ENCODE measurements around the gene SRMS.

Gene SRMS, protein sequence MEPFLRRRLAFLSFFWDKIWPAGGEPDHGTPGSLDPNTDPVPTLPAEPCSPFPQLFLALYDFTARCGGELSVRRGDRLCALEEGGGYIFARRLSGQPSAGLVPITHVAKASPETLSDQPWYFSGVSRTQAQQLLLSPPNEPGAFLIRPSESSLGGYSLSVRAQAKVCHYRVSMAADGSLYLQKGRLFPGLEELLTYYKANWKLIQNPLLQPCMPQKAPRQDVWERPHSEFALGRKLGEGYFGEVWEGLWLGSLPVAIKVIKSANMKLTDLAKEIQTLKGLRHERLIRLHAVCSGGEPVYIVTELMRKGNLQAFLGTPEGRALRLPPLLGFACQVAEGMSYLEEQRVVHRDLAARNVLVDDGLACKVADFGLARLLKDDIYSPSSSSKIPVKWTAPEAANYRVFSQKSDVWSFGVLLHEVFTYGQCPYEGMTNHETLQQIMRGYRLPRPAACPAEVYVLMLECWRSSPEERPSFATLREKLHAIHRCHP

DNA sequence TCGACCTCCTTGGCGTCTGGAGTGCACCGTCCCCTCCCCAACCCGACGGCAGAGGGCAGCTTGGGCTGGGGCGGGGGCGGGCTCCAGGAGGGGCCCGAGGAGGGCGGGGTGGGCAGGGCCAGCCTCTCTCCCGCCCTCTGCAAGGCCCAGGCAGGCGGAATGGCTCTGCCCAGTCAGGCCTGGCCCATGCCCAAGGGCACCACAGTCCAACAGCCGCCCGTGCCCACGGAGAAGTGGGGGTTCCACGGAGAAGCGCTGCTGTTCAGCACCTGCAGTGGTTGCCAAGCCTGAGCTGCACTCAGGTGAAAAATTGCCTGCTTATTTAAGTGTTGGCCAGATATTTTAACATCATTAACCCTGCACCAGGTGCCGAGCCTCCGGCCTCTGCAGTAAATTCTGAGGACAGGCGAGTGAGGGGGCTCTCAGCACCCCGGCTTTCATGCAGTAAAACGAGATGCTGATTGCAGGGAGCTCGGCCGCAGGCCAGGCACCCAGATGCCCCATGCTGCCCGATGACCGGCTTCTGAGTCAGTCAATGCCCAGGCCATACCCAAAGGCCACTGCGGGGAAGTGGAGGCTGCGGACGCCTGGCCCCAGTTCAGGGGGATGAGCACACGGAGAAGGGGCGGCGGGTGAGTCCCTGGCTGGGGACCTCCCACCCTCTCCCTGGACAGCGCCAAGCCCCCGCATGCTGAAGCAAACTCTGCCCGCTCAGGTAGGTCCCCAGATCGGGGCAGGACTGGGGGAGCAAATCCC lies at the start of gene SRMS:
Gene SRMS (minus strand): TSS at position 25 of the 756 bp plus-strand sequence. CDS start 286 bp downstream, outside the sequence.
- no peak for DNase-seq

DNA sequence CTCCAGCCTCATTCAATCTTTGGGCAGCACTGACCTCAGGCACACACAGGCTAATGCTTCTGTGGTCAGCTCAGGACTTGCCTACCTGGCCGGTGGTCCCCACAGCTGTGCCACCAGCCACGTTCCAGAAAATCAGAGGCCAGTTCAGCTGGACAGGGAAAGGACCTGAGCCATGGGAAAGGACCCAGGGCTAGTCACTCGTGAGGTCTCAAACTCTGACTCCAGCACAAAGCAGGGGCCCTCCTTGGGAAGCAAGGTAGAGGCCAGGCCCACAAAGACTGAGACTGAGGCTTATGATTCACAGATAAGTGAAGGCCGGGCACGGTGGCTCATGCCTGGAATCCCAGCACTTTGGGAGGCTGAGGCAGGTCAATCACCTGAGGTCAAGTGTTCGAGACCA lies 48.9 kb upstream of the SRMS start:
- DNase-seq: no peak

DNA sequence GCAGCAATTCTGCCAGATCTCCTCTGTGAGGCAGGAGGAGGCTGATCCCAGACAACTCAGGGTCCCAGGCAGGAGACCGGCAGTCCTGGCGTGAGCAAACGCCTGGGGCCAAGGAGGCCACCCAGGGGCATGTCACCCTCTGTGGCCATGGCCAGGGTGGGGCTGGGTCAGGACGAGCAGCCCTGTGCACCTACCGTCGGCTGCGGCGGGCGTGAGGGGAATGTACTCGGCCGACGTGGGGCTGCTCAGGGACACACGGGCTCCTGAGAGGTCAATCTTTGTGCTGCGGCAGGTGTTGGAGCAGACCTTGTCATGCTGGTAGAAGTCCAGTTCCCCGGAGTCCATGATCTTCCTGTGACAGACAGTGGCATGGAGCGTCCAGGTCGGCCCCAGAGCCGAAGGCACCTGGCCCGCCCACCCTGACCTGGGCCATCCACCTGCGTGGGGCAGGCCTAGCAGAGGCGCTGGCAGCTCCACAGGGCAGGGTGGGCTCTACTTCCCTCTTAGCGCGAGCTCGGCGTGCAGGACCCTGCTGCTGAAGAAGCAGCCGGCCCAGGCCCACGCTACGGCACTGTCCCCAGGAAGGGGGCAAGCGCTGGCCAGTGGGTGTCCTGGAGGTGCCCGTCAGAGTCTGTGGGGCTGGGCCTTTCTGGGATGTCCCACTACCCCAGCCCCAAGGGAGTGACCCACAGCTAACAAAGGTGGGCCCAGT lies 48.0 kb upstream of the SRMS start:
- no peak for DNase-seq

DNA sequence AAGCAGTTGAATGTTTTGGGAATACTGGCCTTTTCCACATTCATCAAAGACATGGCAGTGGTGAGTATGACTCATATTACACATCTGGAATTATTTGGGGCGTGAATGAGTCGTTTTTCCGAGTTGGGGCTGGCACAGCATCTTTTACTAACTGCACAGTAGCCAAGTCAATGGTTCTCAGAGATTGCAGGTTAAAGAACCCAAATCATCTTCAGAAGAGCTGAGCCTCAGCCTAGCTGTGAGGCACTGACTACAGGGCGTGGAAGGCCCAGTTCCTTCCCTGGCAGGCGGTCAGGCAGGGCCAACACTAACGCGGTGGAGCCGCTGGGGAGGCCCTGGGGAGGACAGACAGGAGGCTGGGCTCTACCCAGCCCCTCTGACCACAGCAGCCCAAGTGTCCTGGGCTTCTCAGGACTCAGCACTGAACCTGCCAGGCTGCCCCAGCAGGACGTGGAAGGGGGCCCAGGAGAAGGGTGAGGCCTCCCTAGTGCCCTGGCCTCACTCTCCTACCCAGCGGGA lies 46.6 kb upstream of the SRMS start:
- DNase-seq: no peak

DNA sequence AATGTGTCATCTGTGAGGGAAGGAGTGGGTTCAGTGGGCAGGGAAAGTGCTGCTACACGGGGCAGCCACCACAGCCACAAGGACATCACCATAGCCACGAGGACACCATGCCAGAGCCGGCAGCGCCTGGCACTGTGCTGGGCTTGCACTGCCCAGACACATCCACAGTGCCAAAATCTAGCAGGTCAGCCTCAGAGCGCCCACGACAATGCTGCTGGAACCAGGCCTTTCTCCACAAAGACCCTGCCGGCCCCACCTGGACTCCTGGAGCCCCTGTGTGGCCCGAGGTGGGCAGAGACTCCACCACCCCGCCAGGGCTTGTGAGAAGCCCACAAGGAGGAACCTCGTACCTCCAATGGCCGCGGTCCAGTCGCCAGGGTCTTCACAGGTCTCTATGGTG lies 45.1 kb upstream of the SRMS start:
- DNase-seq: no peak

DNA sequence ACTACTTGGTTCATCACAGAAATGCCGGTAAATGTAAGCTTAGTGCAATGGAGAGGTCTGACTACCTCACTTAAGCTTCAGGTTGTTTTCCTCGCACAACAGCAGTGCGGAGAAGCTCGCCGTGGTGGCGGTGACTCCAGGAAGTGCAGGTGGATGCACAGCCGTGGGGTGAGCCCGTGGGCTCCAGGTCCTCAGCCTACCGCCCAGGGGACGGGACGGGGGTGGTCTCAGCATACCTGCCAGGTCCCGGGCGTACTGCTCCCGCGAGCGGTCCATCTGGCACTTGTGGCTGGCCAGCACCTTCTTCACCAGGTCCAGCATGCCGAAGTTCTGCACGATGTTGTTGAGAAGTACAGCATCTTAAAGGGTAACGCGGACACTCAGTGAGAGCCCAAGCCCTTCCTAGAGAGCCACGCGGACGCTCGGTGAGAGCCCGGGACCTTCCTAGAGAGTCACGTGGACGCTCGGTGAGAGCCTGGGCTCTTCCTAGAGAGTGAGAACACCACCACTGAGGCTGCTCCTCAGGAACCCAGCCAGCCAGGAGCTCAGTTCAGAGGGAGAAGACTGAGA lies 44.3 kb upstream of the SRMS start:
- DNase-seq: no peak

DNA sequence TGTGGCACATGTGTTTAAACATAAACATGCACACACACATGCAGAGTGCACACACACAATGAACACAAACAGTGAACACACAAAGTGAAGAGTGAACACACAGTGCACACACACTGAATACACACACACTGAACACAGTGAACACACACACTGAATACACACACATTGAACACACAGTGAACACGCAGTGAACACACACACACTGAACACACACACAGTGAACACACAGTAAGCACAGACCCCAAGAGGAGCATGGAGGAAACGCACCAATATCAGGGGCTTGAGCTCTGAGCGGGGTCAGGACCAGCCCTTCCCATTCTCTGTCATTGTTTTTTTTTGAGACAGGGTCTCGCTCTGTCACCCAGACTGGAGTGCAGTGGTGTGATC lies 43.6 kb upstream of the SRMS start:
- no peak for DNase-seq

DNA sequence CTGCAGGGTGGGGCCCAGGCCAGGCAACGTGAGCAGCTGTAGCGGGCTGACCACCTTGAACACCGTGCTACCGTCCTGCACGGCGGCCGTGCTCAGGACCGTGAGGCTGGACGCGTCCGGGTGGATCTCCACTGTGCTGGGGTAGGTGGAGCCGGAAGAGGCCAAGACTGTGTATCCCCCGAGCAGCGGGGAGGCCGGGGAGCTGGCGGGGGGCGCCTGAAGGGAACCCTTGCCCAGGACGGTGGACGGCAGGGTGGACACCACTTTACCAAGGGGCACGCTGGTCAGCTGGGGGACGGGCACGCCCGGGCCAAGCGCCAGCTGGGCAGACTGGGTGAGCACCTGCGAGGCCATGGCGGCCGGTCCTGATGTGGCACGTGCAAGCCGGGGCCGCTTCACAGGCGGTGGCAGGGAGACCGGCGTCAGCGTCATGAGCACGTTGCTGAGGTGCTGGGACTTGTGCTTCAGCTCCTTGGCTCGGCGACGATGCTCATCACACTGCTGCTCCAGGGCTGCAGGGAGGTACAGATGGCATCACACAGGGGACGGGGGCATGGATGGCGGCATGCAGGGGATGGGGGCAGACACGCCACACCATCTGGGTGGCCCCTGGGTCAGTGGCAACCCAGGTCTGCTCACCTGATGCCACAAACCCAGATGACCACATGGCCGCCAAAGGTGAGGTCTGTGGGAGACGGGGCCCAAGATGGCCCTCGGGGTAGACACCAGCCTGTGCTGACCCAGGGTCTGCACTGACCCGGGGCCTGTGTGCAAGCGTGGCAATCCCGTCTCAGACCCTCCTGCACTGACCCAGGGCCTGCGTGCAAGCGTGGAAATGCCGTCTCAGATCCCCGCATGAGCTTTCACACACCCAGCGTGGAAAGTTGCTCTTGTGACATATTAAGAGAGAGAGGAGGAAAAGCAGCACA lies 42.9 kb upstream of the SRMS start:
- no peak for DNase-seq

DNA sequence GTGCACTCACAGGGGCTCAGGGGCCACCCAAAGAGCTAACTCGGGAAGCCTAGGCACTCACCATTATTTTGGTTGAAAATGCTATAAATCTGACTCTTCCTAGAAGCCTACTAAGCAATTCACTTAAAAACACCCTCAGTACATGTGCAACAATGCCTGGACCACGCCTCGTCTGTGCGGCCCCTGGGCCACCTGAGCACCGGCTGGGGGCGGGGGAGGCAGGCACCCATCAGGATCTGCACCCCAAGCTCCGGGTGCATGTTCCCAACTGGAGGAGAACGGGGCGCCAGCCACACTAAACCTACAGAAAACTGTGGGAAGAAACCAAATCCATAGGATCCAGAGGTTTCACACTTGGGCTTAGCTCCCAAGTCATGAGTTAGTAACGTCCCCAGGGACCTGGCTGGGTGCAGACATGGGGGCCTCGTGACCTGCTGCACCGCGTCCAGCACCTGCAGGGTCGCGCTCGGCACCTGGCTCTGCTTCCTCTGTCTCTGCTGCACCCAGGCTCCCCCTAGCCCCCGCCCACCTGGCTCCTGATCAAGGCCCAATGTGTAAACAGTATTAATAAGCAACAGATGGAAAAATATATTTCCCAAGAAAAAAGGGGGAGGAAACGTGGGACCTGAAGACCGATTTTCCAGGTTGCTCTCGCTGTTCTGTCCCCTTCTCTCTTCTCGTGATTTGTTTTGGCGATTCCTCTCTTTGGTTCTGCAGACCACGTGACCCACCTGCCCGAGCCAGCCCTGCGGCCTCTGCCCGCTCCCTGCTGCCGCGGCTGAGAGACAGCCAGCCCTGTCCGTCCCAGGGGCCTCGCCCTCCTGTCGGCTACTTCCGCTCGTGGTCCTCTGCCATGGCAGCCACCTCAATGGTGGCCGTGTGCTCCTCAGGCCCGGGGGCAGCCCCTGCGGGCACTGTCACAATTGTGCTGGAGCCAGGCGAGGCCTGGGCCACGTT lies 42.0 kb upstream of the SRMS start:
- no peak for DNase-seq

DNA sequence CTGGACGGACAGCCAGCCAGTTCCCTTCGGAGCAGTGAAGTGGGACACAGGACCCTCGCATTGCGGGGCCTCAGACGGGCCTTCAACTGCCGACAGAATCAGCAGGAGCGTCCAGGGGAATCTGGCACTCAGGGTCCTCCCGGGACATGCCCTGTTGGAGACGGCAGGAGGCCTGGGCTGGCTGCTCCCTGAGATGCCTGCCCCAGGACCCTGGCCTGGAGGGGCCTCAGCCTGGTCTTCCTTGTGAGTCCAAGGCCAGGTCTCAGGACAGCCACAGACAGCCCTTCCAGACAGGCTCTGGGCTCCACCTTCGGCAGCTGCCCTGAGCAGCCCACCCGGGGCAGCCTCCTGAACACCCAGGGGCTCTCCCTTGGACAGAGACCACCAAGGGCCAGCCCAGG lies 41.1 kb upstream of the SRMS start:
- DNase-seq: no peak

DNA sequence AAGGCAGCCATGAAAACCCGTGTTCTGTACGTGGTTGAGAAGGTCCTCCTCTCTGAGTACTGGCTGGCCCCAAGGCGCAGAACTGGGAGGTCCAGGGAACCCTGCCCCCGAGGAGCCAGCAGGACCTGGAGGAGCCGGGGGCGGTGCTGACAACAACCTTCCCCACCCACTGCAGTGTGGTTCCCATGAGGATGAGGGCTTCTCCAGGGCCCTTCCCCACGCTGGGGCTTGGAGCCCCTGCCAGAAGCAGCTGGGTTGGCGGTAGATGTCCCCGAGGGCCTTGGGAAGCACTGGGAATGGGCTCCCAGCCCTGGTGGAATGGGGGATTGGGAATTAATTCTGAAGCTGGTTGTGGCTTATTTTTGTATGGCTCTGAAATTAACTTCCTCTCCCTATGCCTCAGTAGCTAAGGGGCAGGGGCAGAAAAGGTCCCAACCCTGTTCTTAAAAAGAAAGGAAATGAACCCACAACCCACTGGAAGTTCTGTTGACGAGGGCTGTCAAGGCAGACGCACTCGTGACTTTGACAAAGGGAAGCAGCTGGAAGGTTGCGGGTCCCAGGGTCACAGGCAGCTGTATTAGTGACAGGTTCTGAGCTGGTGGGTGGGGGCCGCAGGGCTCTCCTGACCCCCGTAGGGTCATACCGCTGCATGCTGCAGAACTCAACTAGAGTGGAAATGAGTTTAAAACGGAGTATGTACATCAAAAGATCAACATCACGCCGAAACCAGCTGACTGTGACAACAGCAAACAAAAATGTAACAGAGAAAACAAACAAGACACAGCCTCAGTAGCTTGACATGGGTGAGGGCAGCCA lies 40.4 kb upstream of the SRMS start:
- DNase-seq: no peak

DNA sequence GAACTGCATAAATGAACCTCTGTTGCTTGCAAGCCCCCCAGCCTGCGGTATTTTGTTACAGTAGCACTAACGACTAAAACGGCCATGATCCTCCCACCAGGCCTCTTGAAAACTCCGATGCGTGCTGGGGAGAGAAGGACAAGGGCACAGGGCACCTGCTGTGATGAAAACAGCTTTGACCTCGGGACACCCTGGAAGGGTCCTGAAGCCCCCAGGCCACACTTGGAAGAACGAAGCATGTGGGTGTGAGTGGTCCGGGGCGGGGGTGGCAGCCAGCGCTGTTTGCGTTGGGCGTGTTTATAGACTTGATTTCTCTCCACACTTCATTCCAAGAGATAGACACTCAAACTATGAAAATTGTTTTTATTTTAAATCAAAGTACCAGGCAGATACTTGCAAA lies 39.7 kb upstream of the SRMS start:
- no peak for DNase-seq

DNA sequence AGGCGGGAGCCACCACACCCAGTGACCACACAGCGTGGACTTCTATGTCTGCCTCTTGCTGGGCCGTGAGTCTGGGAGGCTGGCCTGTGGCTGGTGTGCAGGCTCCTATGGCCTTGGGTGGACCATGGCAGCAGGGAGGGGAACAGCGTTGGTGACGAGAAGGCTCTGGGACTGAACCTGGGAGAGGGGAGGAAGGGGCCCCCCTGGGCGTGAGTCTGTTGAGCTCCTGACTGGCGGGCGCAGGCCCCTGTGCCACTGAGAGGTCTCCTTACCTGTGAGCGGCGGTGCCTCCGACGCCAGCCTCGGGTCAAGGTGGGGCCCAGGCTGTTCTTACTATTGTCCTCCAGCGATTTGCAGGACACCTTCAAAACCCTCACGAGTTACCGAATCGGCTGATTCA lies 39.2 kb upstream of the SRMS start:
- DNase-seq: no peak

DNA sequence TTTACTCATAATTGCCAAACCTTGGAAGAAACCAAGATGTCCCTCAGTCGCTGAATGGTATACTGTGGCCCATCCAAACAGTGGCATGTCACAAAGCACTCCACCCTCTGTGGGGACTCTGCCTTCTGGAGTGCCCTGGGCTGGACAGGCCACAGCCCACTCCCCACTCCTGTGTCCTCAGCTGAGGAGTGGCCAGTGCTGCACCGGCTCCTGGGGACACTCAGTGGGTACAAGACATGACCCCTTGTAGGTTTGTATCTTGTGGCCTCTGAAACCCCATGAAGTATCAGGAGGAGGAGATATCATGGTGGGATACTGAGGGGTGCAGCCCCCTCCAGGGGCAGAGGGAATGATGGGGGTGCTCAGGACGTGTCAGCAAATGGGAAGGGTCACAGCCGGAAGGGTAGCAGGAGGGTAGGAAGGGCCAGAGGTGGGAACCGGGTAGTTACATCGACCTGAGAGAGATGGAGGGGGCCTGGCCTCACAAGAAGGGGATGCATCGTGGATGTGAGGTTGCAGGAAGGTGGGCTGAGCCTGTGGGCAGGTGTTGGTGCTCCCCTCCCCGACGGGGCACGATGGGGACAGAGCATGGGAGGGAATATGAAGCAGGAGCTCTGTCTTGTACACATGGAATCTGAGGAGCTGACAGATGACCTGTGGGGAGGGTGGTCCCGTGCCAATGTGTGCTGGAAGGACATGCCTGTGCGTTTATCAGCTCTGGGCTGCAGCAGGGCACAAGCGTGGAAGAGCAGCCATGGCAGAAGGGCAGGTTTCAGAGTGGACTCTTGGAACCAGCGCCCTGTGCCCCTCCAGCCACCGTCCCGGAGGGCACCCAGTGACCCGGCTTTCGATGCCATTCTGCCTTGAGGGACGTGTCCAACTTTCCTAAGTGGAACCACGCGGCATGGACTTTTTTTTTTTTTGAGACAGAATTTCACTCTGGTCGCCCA lies 38.3 kb upstream of the SRMS start:
- no peak for DNase-seq

DNA sequence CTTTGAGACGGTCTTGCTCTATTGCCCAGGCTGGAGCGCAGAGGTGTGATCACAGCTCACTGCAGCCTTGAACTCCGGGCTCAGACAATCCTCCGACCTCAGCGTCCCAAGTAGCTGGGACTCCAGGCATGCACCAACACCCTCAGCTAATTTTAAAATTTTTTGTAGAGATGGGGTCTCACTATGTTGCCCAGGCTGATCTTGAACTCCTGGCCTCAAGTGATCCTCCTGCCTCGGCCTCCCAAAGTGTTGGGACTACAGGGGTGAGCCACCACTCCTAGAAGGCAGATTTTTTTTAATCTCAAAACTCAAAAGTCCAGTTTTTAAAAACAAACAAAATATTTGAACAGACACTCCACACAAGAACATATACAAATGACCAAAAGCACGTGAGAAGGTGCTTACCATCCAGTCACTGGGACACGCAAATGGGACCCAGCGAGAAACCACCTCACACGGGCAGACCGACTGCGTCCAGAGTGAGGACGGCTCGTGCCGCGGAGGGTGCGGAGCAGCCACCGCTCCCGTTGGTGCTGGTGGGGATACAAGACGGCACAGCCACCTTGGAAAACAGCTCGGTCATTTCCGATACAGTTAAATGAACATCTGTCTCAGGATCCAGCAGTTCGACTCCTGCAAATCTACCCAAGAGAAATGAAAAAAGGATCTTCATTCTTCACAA lies 35.0 kb upstream of the SRMS start:
- DNase-seq: no peak

DNA sequence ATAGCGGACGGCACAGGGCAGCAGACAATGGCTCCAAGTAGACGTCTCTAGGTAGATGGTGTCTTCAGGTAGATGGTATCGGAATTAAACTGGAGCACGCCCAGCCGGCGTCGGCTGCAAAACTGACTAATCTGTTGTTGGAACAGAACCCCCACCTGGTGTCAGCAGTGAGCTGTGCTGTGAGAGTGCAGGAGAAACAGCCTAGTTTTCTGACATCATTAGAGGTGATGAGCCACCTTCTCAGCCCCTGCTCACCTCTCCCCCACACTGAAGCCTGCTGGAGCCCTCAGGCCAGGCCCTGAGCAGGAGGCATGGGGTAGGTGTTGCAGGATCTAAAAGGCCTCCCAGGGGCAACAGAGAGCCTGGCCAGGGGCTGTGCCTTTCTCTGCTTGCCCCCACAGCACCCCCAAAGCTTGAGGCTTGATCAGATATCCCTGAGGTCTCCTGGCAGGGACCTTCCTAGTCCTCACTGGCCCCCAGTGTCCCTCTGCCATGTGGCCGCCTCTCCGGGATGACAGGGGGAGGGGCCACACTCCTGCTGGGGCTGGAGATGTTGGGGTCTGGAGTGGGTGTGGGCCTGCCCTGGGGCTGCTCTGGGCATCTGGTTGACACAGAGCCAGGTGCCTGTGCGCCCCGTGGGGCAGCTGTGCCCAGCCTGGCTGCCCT lies 33.4 kb upstream of the SRMS start:
- peak; percentile 14 for DNase-seq

DNA sequence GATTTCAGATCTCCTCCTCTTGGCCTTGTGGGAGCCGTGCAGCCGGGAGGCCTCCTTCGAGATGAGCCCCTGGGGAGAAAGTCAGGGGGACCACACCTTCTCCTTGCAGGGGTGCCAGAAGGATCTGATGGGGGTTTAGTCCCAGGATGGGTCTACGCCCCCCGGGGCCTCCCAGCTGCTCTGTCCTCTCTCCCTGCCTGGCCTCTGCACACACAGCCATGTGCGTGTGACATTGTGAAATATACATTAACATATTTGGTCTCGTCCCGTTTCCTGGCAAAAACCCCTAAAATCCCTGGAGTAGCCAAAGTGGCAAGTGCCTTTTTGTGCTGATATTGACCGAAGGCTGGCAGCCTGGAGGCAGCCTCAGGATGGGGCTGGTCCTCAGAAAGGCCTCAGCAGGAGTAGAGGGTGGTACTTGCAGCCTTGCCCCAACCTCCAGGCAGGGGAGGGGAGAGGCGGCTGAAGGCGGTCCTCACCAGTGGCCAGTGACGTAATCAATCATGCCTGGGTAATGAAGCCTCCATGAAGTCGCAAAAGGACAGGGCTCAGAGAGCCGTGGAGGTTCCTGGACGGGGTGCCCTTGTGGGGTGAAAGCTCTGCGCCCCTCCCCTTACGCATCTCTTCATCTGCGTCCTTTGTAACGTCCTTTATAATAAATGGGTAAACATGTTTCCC lies 31.6 kb upstream of the SRMS start:
- peak; percentile 11 for DNase-seq

All from OCI-M1 (cell line).